ENCODE measurements around the gene AHNAK. TPM values are rescaled to one million over a fixed set of nuclear protein-coding genes. Genes with fewer than 3 reads are reported as not detected.
"Not testable (repeated sequence)": the region's sequence is repeated elsewhere in the genome, so short reads cannot be mapped to it uniquely, and the experiment has no call there.

The AHNAK gene
- total and polyA plus RNA-seq, 2 donors (not counting 1 experiment from before 2014, with no cell fraction given), result 220 to 762 TPM

GRCh38 chr11:62588966-62589637 lies 42.5 kb upstream of the AHNAK start:
- DNase-seq (ENCODE audit: low read depth in 2 of 2), result peak in 1 of 2 donors; percentile 21
- Histone ChIP-seq H3K9me3 (ENCODE audit: control insufficient read depth, insufficient read depth, low read depth, low read length) (no peaks in the 10 kb centered on the region), H3K27ac (ENCODE audit: insufficient read depth, low read length) (no peak overlapping the region), H4K20me1 (ENCODE audit: control insufficient read depth, extremely low read depth, insufficient read depth, low read length) (no peaks in the 10 kb centered on the region), H3K79me2 (ENCODE audit: control insufficient read depth, insufficient read depth, low read length) (peaks cover 8% of the 10 kb centered on the region), H3K36me3 (ENCODE audit: control insufficient read depth, insufficient read depth, low read length) (peaks cover 9% of the 10 kb centered on the region), H2AFZ (ENCODE audit: low read length) (no peak overlapping the region), H3K4me1 (ENCODE audit: control insufficient read depth, extremely low read depth, insufficient read depth, low read length) (peaks cover 10% of the 10 kb centered on the region), H3K27me3 (ENCODE audit: control insufficient read depth, insufficient read depth, low read length) (no peaks in the 10 kb centered on the region), H3K4me3 (replicated peaks in 1 of 4; ENCODE audit: control extremely low read depth in 1 of 4, insufficient read depth in 1 of 4, low read depth in 3 of 4, low read length in 4 of 4) (no peak overlapping the region), H3K4me2 (ENCODE audit: extremely low read depth, insufficient read depth, low read length) (no peak overlapping the region), H3K9ac (ENCODE audit: insufficient read depth, low read length) (no peak overlapping the region)
- no peak for TF ChIP-seq EZH2 (IDR thresholded peaks at IDR 0.05; ENCODE audit: low read length, missing control alignments)
- TF ChIP-seq CTCF (conservative IDR thresholded peaks at IDR 0.05 in 1 of 2, IDR thresholded peaks at IDR 0.05 in 1 of 2; ENCODE audit: low read depth in 1 of 2, low read length in 2 of 2), result peak; percentile 22 to 44

DNA sequence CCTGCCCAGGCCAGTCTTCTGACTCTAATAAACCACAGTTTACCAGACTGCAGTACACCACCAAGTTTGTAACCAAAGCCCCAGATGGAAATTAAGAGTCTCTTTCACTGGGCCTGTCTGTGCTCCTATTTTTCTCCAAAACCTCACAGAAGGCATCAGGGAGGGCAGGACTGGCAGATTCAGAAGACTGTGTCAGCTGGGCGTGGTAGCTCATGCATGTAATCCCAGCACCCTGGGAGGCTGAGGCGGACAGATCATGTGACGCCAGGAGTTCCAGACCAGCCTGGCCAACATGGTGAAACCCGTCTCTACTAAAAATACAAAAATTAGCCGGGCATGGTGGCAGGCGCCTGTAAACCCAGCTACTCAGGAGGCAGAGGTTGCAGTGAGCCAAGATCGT lies 38.8 kb upstream of the AHNAK start:
- not testable (repeated sequence) for H3K36me3 ChIP-seq (ENCODE audit: control insufficient read depth, insufficient read depth, low read length); DNase-seq (ENCODE audit: low read depth in 2 of 2); H3K9ac ChIP-seq (ENCODE audit: insufficient read depth, low read length); H3K9me3 ChIP-seq (ENCODE audit: control insufficient read depth, insufficient read depth, low read depth, low read length); H3K27me3 ChIP-seq (ENCODE audit: control insufficient read depth, insufficient read depth, low read length); H2AFZ ChIP-seq (ENCODE audit: low read length); H4K20me1 ChIP-seq (ENCODE audit: control insufficient read depth, extremely low read depth, insufficient read depth, low read length); H3K4me3 ChIP-seq (replicated peaks in 1 of 4; ENCODE audit: control extremely low read depth in 1 of 4, insufficient read depth in 1 of 4, low read depth in 3 of 4, low read length in 4 of 4); H3K4me1 ChIP-seq (ENCODE audit: control insufficient read depth, extremely low read depth, insufficient read depth, low read length); H3K4me2 ChIP-seq (ENCODE audit: extremely low read depth, insufficient read depth, low read length); H3K27ac ChIP-seq (ENCODE audit: insufficient read depth, low read length); H3K79me2 ChIP-seq (ENCODE audit: control insufficient read depth, insufficient read depth, low read length)

DNA sequence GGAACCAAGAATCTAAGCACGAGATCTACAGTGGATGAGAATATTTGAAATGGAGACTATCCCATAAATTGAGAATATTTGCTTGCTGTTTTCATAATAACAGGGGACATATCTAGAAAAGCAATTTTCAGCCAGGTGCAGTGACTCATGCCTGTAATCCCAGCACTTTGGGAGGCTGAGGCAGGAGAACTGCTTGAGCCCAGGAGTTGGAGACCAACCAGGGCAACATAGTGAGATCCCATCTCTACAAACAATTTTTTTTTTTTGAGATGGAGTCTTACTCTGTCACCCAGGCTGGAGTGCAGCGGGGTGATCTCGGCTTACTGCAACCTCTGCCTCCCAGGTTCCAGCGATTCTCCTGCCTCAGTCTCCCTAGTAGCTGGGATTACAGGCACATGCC lies 35.1 kb upstream of the AHNAK start:
- H3K4me1 ChIP-seq (ENCODE audit: control insufficient read depth, extremely low read depth, insufficient read depth, low read length); H3K9ac ChIP-seq (ENCODE audit: insufficient read depth, low read length); H3K4me2 ChIP-seq (ENCODE audit: extremely low read depth, insufficient read depth, low read length); H3K79me2 ChIP-seq (ENCODE audit: control insufficient read depth, insufficient read depth, low read length); H3K27me3 ChIP-seq (ENCODE audit: control insufficient read depth, insufficient read depth, low read length); DNase-seq (ENCODE audit: low read depth in 2 of 2); H3K9me3 ChIP-seq (ENCODE audit: control insufficient read depth, insufficient read depth, low read depth, low read length); H3K27ac ChIP-seq (ENCODE audit: insufficient read depth, low read length); H4K20me1 ChIP-seq (ENCODE audit: control insufficient read depth, extremely low read depth, insufficient read depth, low read length); H2AFZ ChIP-seq (ENCODE audit: low read length); H3K4me3 ChIP-seq (replicated peaks in 1 of 4; ENCODE audit: control extremely low read depth in 1 of 4, insufficient read depth in 1 of 4, low read depth in 3 of 4, low read length in 4 of 4); H3K36me3 ChIP-seq (ENCODE audit: control insufficient read depth, insufficient read depth, low read length): not testable (repeated sequence)

GRCh38 chr11:62580959-62581715 lies 34.5 kb upstream of the AHNAK start:
- H3K36me3 ChIP-seq (ENCODE audit: control insufficient read depth, insufficient read depth, low read length), result peaks cover 3% of the 10 kb centered on the region
- H3K9me3 ChIP-seq (ENCODE audit: control insufficient read depth, insufficient read depth, low read depth, low read length), result no peaks in the 10 kb centered on the region
- no peak overlapping the region for H2AFZ ChIP-seq (ENCODE audit: low read length)
- H3K79me2 ChIP-seq (ENCODE audit: control insufficient read depth, insufficient read depth, low read length), result no peaks in the 10 kb centered on the region
- no peak for TF ChIP-seq CTCF (conservative IDR thresholded peaks at IDR 0.05 in 1 of 2, IDR thresholded peaks at IDR 0.05 in 1 of 2; ENCODE audit: low read depth in 1 of 2, low read length in 2 of 2)
- TF ChIP-seq EZH2 (IDR thresholded peaks at IDR 0.05; ENCODE audit: low read length, missing control alignments), result no peak
- no peak overlapping the region for H3K4me3 ChIP-seq (replicated peaks in 1 of 4; ENCODE audit: control extremely low read depth in 1 of 4, insufficient read depth in 1 of 4, low read depth in 3 of 4, low read length in 4 of 4)
- DNase-seq (ENCODE audit: low read depth in 2 of 2), result no peak
- no peaks in the 10 kb centered on the region for H4K20me1 ChIP-seq (ENCODE audit: control insufficient read depth, extremely low read depth, insufficient read depth, low read length)
- no peaks in the 10 kb centered on the region for H3K27me3 ChIP-seq (ENCODE audit: control insufficient read depth, insufficient read depth, low read length)
- H3K4me2 ChIP-seq (ENCODE audit: extremely low read depth, insufficient read depth, low read length), result no peak overlapping the region
- no peak overlapping the region for H3K9ac ChIP-seq (ENCODE audit: insufficient read depth, low read length)
- no peak overlapping the region for H3K27ac ChIP-seq (ENCODE audit: insufficient read depth, low read length)
- no peaks in the 10 kb centered on the region for H3K4me1 ChIP-seq (ENCODE audit: control insufficient read depth, extremely low read depth, insufficient read depth, low read length)

All from fibroblast of lung (primary cell).